Mononuclear cell (primary cell): ENCODE data around the gene BLACAT1. TPM values are rescaled to one million over a fixed set of nuclear protein-coding genes. Genes with fewer than 3 reads are reported as not detected.
"Not testable (repeated sequence)": the region's sequence is repeated elsewhere in the genome, so short reads cannot be mapped to it uniquely, and the experiment has no call there.

Experiments
- H3K27me3 ChIP-seq: 2 replicates; pipeline ENCODE4 v1.6.0; 2011; ENCODE audit warnings: low read length, control low read depth; ENCODE audit not compliant: insufficient read depth
- H3K4me1 ChIP-seq: 2 replicates; pipeline ENCODE4 v1.5.1; 2011; ENCODE audit warnings: mild to moderate bottlenecking, low read length, control low read depth; ENCODE audit not compliant: insufficient read depth
- H3K4me3 ChIP-seq: 2 replicates; pipeline ENCODE4 v1.5.1; 2011; ENCODE audit warnings: mild to moderate bottlenecking, low read length, moderate library complexity
- H3K9me3 ChIP-seq: 2 replicates; pipeline ENCODE4 v1.5.1; 2011; ENCODE audit warnings: low read depth, mild to moderate bottlenecking, control low read depth, low read length
- total RNA-seq: library from RNA; depleted of rRNA; stranded (reverse); fragments of >200 nt; gene quantifications from one replicate; pipeline ENCODE4 v1.2.3, GENCODE V29; 2012

The BLACAT1 gene
- total RNA-seq, 1 donor = not detected

- peaks cover 28% of the 10 kb centered on the region for H3K4me1 ChIP-seq
These were observed 13.7 kb downstream of the BLACAT1 start for GRCh38 chr1:205442051-205442725.

GRCh38 chr1:205441716-205442050 lies 14.2 kb downstream of the BLACAT1 start:
- no peaks in the 10 kb centered on the region for H3K27me3 ChIP-seq
- no peaks in the 10 kb centered on the region for H3K9me3 ChIP-seq
- H3K4me1 ChIP-seq = peaks cover 28% of the 10 kb centered on the region
- no peak overlapping the region for H3K4me3 ChIP-seq

More at GRCh38 chr1:205442051-205442725, 13.7 kb downstream of the BLACAT1 start:
- Histone ChIP-seq H3K9me3 (no peaks in the 10 kb centered on the region), H3K27me3 (no peaks in the 10 kb centered on the region), H3K4me3 (no peak overlapping the region)

GRCh38 chr1:205441318-205441633 lies 14.6 kb downstream of the BLACAT1 start:
- Histone ChIP-seq H3K4me1 (peaks cover 28% of the 10 kb centered on the region), H3K4me3 (peak overlapping the region; percentile 17), H3K27me3 (no peaks in the 10 kb centered on the region), H3K9me3 (no peaks in the 10 kb centered on the region)

- H3K27me3 ChIP-seq = no peaks in the 10 kb centered on the region
- H3K4me1 ChIP-seq = peaks cover 32% of the 10 kb centered on the region
- peak overlapping the region; percentile 17 for H3K4me3 ChIP-seq
- H3K9me3 ChIP-seq = no peaks in the 10 kb centered on the region
These were observed 15.1 kb downstream of the BLACAT1 start for GRCh38 chr1:205440476-205441317.

GRCh38 chr1:205440121-205440475 lies 15.7 kb downstream of the BLACAT1 start:
- no peaks in the 10 kb centered on the region for H3K27me3 ChIP-seq
- peaks cover 38% of the 10 kb centered on the region for H3K4me1 ChIP-seq
- H3K9me3 ChIP-seq = no peaks in the 10 kb centered on the region
- H3K4me3 ChIP-seq = no peak overlapping the region

GRCh38 chr1:205438213-205439158 lies 17.4 kb downstream of the BLACAT1 start:
- no peaks in the 10 kb centered on the region for H3K27me3 ChIP-seq
- no peaks in the 10 kb centered on the region for H3K9me3 ChIP-seq
- H3K4me3 ChIP-seq = no peak overlapping the region
- H3K4me1 ChIP-seq = peaks cover 41% of the 10 kb centered on the region

- H3K4me3 ChIP-seq = no peak overlapping the region
- peaks cover 41% of the 10 kb centered on the region for H3K4me1 ChIP-seq
- H3K27me3 ChIP-seq = no peaks in the 10 kb centered on the region
- H3K9me3 ChIP-seq = no peaks in the 10 kb centered on the region
These were observed 18.3 kb downstream of the BLACAT1 start for GRCh38 chr1:205437570-205437969.

GRCh38 chr1:205436776-205437410 lies 19.0 kb downstream of the BLACAT1 start:
- H3K4me1 ChIP-seq = peaks cover 34% of the 10 kb centered on the region
- H3K27me3 ChIP-seq = no peaks in the 10 kb centered on the region
- no peak overlapping the region for H3K4me3 ChIP-seq
- H3K9me3 ChIP-seq = no peaks in the 10 kb centered on the region

GRCh38 chr1:205435578-205436573 lies 20.0 kb downstream of the BLACAT1 start:
- no peaks in the 10 kb centered on the region for H3K9me3 ChIP-seq
- no peak overlapping the region for H3K4me3 ChIP-seq
- H3K27me3 ChIP-seq = no peaks in the 10 kb centered on the region
- peaks cover 28% of the 10 kb centered on the region for H3K4me1 ChIP-seq

GRCh38 chr1:205434738-205435137 lies 21.1 kb downstream of the BLACAT1 start:
- Histone ChIP-seq H3K4me1 (peaks cover 22% of the 10 kb centered on the region), H3K4me3 (no peak overlapping the region), H3K27me3 (no peaks in the 10 kb centered on the region), H3K9me3 (no peaks in the 10 kb centered on the region)

- H3K27me3 ChIP-seq, H3K9me3 ChIP-seq, H3K4me3 ChIP-seq: not testable (repeated sequence)
- peaks cover 22% of the 10 kb centered on the region for H3K4me1 ChIP-seq
These were observed 23.2 kb downstream of the BLACAT1 start for GRCh38 chr1:205432692-205433091.

- Histone ChIP-seq H3K27me3 (no peaks in the 10 kb centered on the region), H3K4me3 (no peak overlapping the region), H3K4me1 (peaks cover 22% of the 10 kb centered on the region), H3K9me3 (no peaks in the 10 kb centered on the region)
These were observed 23.7 kb downstream of the BLACAT1 start for GRCh38 chr1:205432116-205432515.

GRCh38 chr1:205430696-205431305 lies 25.0 kb downstream of the BLACAT1 start:
- Histone ChIP-seq H3K4me3 (peak overlapping the region; percentile 22), H3K27me3 (no peaks in the 10 kb centered on the region), H3K4me1 (peaks cover 19% of the 10 kb centered on the region), H3K9me3 (no peaks in the 10 kb centered on the region)
